Ishikawa (cell line): ENCODE measurements around the gene OR2J2.

ENCODE experiments used
- NFIC ChIP-seq: IDR thresholded peaks from 2 replicates; pipeline ENCODE4 v1.6.1; 2012
- REST ChIP-seq: IDR thresholded peaks from 2 replicates; pipeline ENCODE4 v1.6.1; 2012; ENCODE audit warnings: low read depth, mild to moderate bottlenecking
- TCF12 ChIP-seq: IDR thresholded peaks from 2 replicates; pipeline ENCODE4 v1.6.1; 2012; ENCODE audit warnings: low read depth
- USF1 ChIP-seq: IDR thresholded peaks from 2 replicates; pipeline ENCODE4 v1.6.1; 2012
- YY1 ChIP-seq: IDR thresholded peaks from 2 replicates; pipeline ENCODE4 v1.6.1; 2012; ENCODE audit warnings: low read depth

GRCh38 chr6:29141606-29142005 is 29.1 kb upstream of the OR2J2 start:
- TF ChIP-seq YY1 (no peak), REST (no peak), TCF12 (no peak), USF1 (no peak), NFIC (no peak)
